GM12892 (cell line): ENCODE measurements around the gene EFR3B.

Experiments used
- POLR2A ChIP-seq: IDR thresholded peaks from 2 replicates; pipeline ENCODE4 v1.6.1; 2011; ENCODE audit warnings: low read depth, low read length, control low read depth
- TAF1 ChIP-seq: IDR thresholded peaks from 2 replicates; pipeline ENCODE4 v1.6.1; 2011; ENCODE audit warnings: low read depth, mild to moderate bottlenecking, control low read depth, low read length, borderline replicate concordance

DNA sequence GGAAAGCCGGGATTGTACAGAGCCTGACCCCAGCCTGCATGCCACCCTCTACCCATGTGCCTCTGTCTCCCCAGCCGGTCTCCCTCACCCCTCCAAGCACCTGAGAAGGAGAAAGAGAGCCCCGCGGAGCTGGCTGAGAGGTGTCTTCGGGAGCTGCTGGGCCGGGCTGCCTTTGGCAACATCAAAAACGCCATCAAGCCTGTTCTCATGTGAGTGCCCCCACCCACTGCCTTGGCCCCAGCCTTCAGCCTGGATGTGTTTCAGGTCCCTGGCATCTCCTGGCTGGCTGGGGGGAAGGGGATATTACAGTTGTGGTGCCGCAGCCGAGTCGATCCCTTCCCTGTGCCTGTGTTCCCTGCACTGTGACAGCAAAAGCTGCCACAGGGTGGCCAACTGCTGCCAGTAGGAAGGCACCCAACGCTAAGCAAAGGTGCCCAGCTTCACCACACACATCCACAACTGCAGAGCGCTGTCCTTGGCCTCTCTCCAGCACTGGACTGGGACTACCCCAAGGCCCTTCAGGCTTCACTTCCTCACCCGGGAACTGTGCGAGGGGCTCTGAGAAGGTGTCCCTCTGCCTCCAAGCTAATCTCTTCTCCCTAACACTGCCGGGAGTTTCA is 88.1 kb downstream of the EFR3B start:
- TF ChIP-seq POLR2A (no peak), TAF1 (no peak)
